Aorta (tissue), 5 donors: ENCODE results near the gene DAND5. TPM values are rescaled to one million over a fixed set of nuclear protein-coding genes. Genes with fewer than 3 reads are reported as not detected.
A peak's percentile ranks its signal among the peaks of the same experiment; 100 is the strongest.
"Not testable (repeated sequence)": the region's sequence is repeated elsewhere in the genome, so short reads cannot be mapped to it uniquely, and the experiment has no call there.

Experiments used
- ATAC-seq: fragments of 200-7000 bp; cut with Tn5 transposase; one replicate; pipeline ENCODE4 v1.9.1; 2022; ENCODE audit warnings: moderate library complexity; ENCODE audit not compliant: low FRiP score
- DNase-seq, 2 donors: peaks; one replicate each; pipeline ENCODE4 v3.0.0-alpha.2; 2020
- H3K27ac ChIP-seq, 2 donors: one replicate each; pipeline ENCODE4 v1.5.1; 2013; ENCODE audit warnings: low read length in 2 of 2, mild to moderate bottlenecking in 2 of 2, moderate library complexity in 2 of 2, control low read depth in 1 of 2, inconsistent platforms in 1 of 2, low read depth in 1 of 2
- H3K27me3 ChIP-seq, 2 donors: one replicate each; pipeline ENCODE4 v1.6.1; 2013; ENCODE audit warnings: control low read depth in 1 of 2, low read length in 1 of 2, mild to moderate bottlenecking in 1 of 2, moderate library complexity in 1 of 2; ENCODE audit not compliant: insufficient read depth in 2 of 2, control insufficient read depth in 1 of 2
- H3K36me3 ChIP-seq, 2 donors: one replicate each; pipeline ENCODE4 v1.6.1; 2013; ENCODE audit warnings: control low read depth in 1 of 2, low read length in 1 of 2, mild to moderate bottlenecking in 1 of 2; ENCODE audit not compliant: insufficient read depth in 2 of 2, control insufficient read depth in 1 of 2
- H3K4me1 ChIP-seq, 2 donors: one replicate each; pipeline ENCODE4 v1.6.1; 2013; ENCODE audit warnings: low read length in 2 of 2, control low read depth in 1 of 2, mild to moderate bottlenecking in 1 of 2, moderate library complexity in 1 of 2; ENCODE audit not compliant: insufficient read depth in 2 of 2, control insufficient read depth in 1 of 2
- H3K4me3 ChIP-seq, 2 donors: one replicate each; pipeline ENCODE4 v1.5.1; 2013; ENCODE audit warnings: low read length in 2 of 2, control low read depth in 1 of 2, mild to moderate bottlenecking in 1 of 2
- H3K9me3 ChIP-seq: one replicate; pipeline ENCODE4 v1.6.1; 2013; ENCODE audit warnings: mild to moderate bottlenecking, low read length; ENCODE audit not compliant: control insufficient read depth
- WGBS, 2 donors: extraction: QIAGEN DNeasy Blood & Tissue Kit; methylation state at CpG; one replicate each; pipeline ENCODE4 v1.1.7; 2013; 5-methylcytosine and 5-hydroxymethylcytosine counted together
- intact Hi-C, 2 donors: fragments of 100-400 bp; cut with DNase I; formaldehyde crosslinking; loops; one replicate each; pipeline versions ENCODE4 v1.14.2 to v1.15.0; 2022
- polyA plus RNA-seq, 2 donors: library from polyadenylated mRNA; stranded (reverse); fragments of 200-250 nt; gene quantifications; one replicate each; pipeline ENCODE4 v1.2.3, GENCODE V29; 2013
- total RNA-seq, 2 donors: library from RNA; stranded (reverse); fragmentation: NEBNext Ultra II Directional; extraction: Animal tissue kit (Norgen Biotek cat#: 25700); gene quantifications; one replicate each; pipeline ENCODE4 v1.2.1, GENCODE V29; 2021
- donor health status: healthy with polysubstance abuse.
- donor health status: Bipolar disorder and iron deficiency.
- donor health status: DM: no; HTN: no; CAD: no.
- donor health status: DM: no; HTN: no; CAD: no.
- donor health status: DM: yes; HTN: yes; CAD: no.

DAND5 gene
- total and polyA plus RNA-seq, 4 donors, result 0.13 TPM; not detected in 3

- DNase-seq, intact Hi-C loops, H3K4me1 ChIP-seq, H3K27ac ChIP-seq, H3K36me3 ChIP-seq, ATAC-seq, H3K27me3 ChIP-seq, H3K9me3 ChIP-seq: not testable (repeated sequence)
- WGBS, 2 donors, result 41% methylated on average over 31 of the region's 31 CpGs
- peak overlapping the region; percentile 12 to 90 for H3K4me3 ChIP-seq
Observed at GRCh38 chr19:12957389-12957952, 11.9 kb upstream of the DAND5 start.

DNA sequence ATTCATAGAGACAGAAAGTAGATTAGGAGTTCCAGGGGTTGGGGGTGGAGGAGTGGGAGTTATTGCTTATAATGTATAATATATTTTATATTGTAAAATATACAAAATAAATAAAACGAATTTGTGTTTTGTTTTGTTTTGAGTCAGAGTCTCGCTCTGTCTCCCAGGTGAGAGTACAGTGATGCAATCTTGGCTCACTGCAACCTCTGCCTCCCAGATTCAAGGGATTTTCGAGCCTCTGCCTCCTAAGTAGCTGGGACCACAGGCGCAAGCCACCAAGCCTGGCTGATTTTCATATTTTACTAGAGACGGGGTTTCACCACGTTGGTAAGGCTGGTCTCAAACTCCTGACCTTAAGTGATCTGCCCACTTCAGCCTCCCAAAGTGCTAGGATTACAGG is 9.9 kb upstream of the DAND5 start:
- H3K4me1 ChIP-seq, result no peaks in the 10 kb centered on the region
- no peak overlapping the region for H3K4me3 ChIP-seq
- H3K9me3 ChIP-seq, result no peaks in the 10 kb centered on the region
- ATAC-seq (no peak), DNase-seq (no peak)
- no peaks in the 10 kb centered on the region for H3K36me3 ChIP-seq
- 76 to 81% methylated on average over 6 of the region's 6 CpGs for WGBS, 2 donors
- H3K27ac ChIP-seq, result no peak overlapping the region
- intact Hi-C loops, result no loop called here
- H3K27me3 ChIP-seq, result no peaks in the 10 kb centered on the region

- no peak overlapping the region for H3K27ac ChIP-seq
- DNase-seq (peak; percentile 82 to 95), ATAC-seq (peak; percentile 97)
Observed at GRCh38 chr19:12965017-12965811, 4.2 kb upstream of the DAND5 start.

GRCh38 chr19:12965812-12966135 is 3.6 kb upstream of the DAND5 start:
- intact Hi-C loops, result no loop called here
- DNase-seq, result no peak
- no peaks in the 10 kb centered on the region for H3K27me3 ChIP-seq
- no peak overlapping the region for H3K4me3 ChIP-seq
- ATAC-seq, result no peak
- no peaks in the 10 kb centered on the region for H3K36me3 ChIP-seq
- 37 to 40% methylated on average over 8 of the region's 8 CpGs for WGBS, 2 donors
- no peak overlapping the region for H3K27ac ChIP-seq
- H3K4me1 ChIP-seq, result no peaks in the 10 kb centered on the region
- no peaks in the 10 kb centered on the region for H3K9me3 ChIP-seq

More at GRCh38 chr19:12965017-12965811, 4.2 kb upstream of the DAND5 start:
- no peaks in the 10 kb centered on the region for H3K36me3 ChIP-seq
- H3K4me1 ChIP-seq, result no peaks in the 10 kb centered on the region
- H3K27me3 ChIP-seq, result no peaks in the 10 kb centered on the region
- no peaks in the 10 kb centered on the region for H3K9me3 ChIP-seq
- H3K4me3 ChIP-seq, result peak overlapping the region in 1 of 2 donors; percentile 25
- intact Hi-C loops, result no loop called here
- WGBS, 2 donors, result 1% methylated on average over 26 to 34 of the region's 34 CpGs

DNA sequence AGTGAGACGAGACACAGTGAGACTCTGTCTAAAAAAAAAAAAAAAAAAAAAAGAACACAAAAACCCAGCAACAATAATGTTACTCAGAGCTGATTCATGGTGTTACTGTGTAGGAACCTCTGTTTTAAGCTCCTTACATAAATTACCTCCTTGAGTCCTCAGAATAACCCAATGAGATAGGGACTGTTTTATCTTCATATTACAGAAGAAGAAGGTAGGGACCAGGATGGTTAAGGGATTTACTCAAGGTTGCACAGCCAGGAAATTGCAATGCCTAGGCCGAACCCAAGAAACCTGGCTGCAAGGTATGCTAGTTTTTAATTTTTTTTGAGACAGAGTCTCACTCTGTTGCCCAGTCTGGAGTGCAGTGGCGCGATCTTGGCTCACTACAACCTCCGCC is 1.5 kb upstream of the DAND5 start:
- no peak overlapping the region for H3K4me3 ChIP-seq
- DNase-seq (no peak), ATAC-seq (no peak)
- H3K36me3 ChIP-seq, result no peaks in the 10 kb centered on the region
- H3K27me3 ChIP-seq, result no peaks in the 10 kb centered on the region
- intact Hi-C loops, result no loop called here
- no peaks in the 10 kb centered on the region for H3K9me3 ChIP-seq
- H3K4me1 ChIP-seq, result no peaks in the 10 kb centered on the region
- H3K27ac ChIP-seq, result no peak overlapping the region
- WGBS, 2 donors, result 85 to 88% methylated on average over 5 of the region's 5 CpGs

DNA sequence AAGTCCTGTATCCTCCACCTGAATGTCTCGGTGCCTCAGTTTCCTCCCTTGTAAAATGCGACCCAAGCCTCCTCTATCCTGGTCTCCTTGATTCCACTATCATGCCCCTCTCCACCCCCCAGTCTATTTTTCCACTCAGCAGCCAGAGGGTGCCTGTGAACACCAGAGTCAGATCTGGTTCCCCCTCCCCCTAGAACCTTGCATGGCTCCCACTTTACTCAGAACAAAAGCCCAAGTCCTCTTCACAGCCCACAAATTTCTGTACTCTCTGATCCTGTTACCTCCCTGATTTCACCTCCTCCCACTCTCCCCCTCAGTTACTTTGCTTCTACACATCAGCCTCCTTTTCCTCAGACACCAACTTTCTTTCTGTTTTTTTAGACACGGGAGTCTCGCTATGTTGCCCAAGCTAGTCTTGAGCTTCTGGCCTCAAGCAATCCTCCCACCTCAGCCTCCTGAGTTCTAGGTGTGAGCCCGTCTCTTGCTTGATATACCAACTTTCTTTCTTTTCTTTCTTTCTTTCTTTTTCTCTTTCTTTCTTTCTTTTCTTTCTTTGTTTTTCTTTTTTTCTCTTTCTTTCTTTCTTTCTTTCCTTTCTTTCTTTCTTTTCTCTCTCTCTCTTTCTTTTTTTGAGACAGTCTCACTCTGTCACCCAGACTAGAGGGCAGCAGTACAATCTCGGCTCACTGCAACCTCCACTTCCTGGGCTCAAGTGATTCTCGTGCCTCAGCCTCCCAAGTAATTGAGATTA is 869 bp downstream of the DAND5 start:
- H3K4me3 ChIP-seq, result no peak overlapping the region
- H3K36me3 ChIP-seq, result no peaks in the 10 kb centered on the region
- H3K4me1 ChIP-seq, result no peaks in the 10 kb centered on the region
- ATAC-seq (no peak), DNase-seq (no peak)
- H3K9me3 ChIP-seq, result no peaks in the 10 kb centered on the region
- no peaks in the 10 kb centered on the region for H3K27me3 ChIP-seq
- H3K27ac ChIP-seq, result no peak overlapping the region
- WGBS, 2 donors, result 75 to 77% methylated on average over 7 of the region's 7 CpGs
- intact Hi-C loops, result loop anchor here (10.0 kb wide), 1 partner anchor 615 kb away; no protein-coding TSS in a partner anchor

DNA sequence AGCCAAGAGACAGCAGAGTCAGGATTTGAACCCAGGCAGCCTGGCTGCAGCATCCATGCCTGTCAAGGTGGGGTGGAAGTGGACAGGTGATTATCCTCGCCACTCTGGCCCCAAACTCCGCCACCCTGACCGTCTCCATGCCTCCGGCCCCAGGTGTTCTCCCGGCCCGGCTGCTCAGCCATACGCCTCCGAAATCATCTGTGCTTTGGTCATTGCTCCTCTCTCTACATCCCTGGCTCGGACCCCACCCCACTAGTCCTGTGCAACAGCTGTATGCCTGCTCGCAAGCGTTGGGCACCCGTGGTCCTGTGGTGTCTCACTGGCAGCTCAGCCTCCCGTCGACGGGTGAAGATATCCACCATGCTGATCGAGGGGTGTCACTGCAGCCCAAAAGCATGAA is 3.9 kb downstream of the DAND5 start:
- 91% methylated on average over 16 of the region's 16 CpGs for WGBS, 2 donors
- no peak for DNase-seq
- no peaks in the 10 kb centered on the region for H3K36me3 ChIP-seq
- H3K4me3 ChIP-seq, result no peak overlapping the region
- no peak overlapping the region for H3K27ac ChIP-seq
- intact Hi-C loops, result loop anchor here (10.0 kb wide), 1 partner anchor 612 kb away; no protein-coding TSS in a partner anchor
- no peak for ATAC-seq
- no peaks in the 10 kb centered on the region for H3K27me3 ChIP-seq
- H3K9me3 ChIP-seq, result no peaks in the 10 kb centered on the region
- H3K4me1 ChIP-seq, result no peaks in the 10 kb centered on the region

DNA sequence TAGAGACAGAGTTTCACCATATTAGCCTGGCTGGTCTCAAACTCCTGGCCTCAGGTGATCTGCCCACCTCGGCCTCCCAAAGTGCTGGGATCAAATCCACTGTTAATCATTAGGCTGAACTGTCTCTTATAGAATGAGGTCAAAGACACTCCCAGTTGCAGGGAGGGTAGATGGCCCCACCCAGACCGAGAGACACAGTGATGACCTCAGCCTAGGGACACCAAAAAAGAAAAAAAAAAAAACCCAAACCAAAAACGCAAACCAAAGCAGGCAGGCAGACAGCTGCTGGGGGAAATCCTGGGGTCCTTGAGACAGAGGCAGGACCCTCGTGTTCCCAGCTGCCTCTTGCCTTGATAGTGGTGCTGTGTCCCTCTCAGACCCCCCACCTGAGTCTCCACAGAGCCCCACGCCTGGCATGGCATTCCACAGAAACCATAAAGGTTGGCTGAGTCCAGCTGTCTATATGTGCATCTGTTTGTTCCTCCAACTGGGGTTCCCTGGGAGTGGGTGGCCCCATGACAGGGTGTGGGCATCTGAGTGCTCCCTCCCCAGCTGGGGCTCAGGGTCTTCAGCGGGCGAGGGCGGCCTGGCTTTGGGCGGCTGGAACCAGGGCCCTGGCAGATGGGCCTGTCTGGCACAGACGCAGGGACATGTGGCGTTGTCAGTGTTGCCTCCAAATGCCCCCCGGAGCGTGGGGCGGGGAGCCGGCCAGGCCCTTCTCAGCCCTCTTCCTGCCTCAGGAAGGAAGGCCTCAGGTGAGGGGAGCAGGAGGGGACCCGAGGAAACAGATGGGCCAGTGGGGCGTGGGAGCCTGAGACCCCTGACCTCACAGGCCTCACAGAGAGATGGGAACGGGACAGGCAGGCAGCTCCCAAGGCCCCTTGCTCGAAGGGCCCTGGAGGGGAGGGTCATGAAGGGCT is 5.2 kb downstream of the DAND5 start:
- H3K36me3 ChIP-seq, result no peaks in the 10 kb centered on the region
- H3K9me3 ChIP-seq, result no peaks in the 10 kb centered on the region
- DNase-seq (no peak), ATAC-seq (no peak)
- no peak overlapping the region for H3K27ac ChIP-seq
- intact Hi-C loops, result loop anchor here (5.0 to 10.0 kb wide), 2 partner anchors 293 to 610 kb away; no protein-coding TSS in a partner anchor
- H3K4me1 ChIP-seq, result no peaks in the 10 kb centered on the region
- no peak overlapping the region for H3K4me3 ChIP-seq
- no peaks in the 10 kb centered on the region for H3K27me3 ChIP-seq
- WGBS, 2 donors, result 82 to 83% methylated on average over 18 to 19 of the region's 19 CpGs
